AML-193 (cell line): ENCODE data around the gene TAF4.
"Not testable (repeated sequence)": the region's sequence is repeated elsewhere in the genome, so short reads cannot be mapped to it uniquely, and the experiment has no call there.

Experiments
- DNase-seq, 2 experiments: peaks; one replicate each; lab custom pipeline; 2025; lab: John Stamatoyannopoulos, UW

Gene TAF4

GRCh38 chr20:62058941-62059340 is 6.7 kb downstream of the TAF4 start:
- no peak for DNase-seq

- no peak for DNase-seq
These were observed 8.7 kb downstream of the TAF4 start for GRCh38 chr20:62056975-62057374.

GRCh38 chr20:62056377-62056776 is 9.3 kb downstream of the TAF4 start:
- DNase-seq = no peak

- DNase-seq = not testable (repeated sequence)
These were observed 9.9 kb downstream of the TAF4 start for GRCh38 chr20:62055862-62056115.

- no peak for DNase-seq
These were observed 10.4 kb downstream of the TAF4 start for GRCh38 chr20:62055106-62055861.

- DNase-seq = no peak
These were observed 11.2 kb downstream of the TAF4 start for GRCh38 chr20:62054451-62054953.

- DNase-seq = no peak
These were observed 12.1 kb downstream of the TAF4 start for GRCh38 chr20:62053465-62054196.

- DNase-seq = no peak
These were observed 12.7 kb downstream of the TAF4 start for GRCh38 chr20:62052842-62053464.

- no peak for DNase-seq
These were observed 13.3 kb downstream of the TAF4 start for GRCh38 chr20:62052336-62052841.

GRCh38 chr20:62051546-62052255 is 14.0 kb downstream of the TAF4 start:
- DNase-seq = no peak

GRCh38 chr20:62051144-62051543 is 14.5 kb downstream of the TAF4 start:
- no peak for DNase-seq

- no peak for DNase-seq
These were observed 15.2 kb downstream of the TAF4 start for GRCh38 chr20:62050166-62051120.

GRCh38 chr20:62049342-62050165 is 16.1 kb downstream of the TAF4 start:
- no peak for DNase-seq

GRCh38 chr20:62048821-62049291 is 16.8 kb downstream of the TAF4 start:
- no peak for DNase-seq

GRCh38 chr20:62048346-62048761 is 17.3 kb downstream of the TAF4 start:
- no peak for DNase-seq

GRCh38 chr20:62047666-62048345 is 17.9 kb downstream of the TAF4 start:
- DNase-seq = no peak

GRCh38 chr20:62046431-62046830 is 19.2 kb downstream of the TAF4 start:
- no peak for DNase-seq

- DNase-seq = no peak
These were observed 20.0 kb downstream of the TAF4 start for GRCh38 chr20:62045529-62046285.

GRCh38 chr20:62045118-62045517 is 20.6 kb downstream of the TAF4 start:
- no peak for DNase-seq
